ENCODE results near the gene POU2F3. TPM values are rescaled to one million over a fixed set of nuclear protein-coding genes. Genes with fewer than 3 reads are reported as not detected.

POU2F3 gene
- polyA plus RNA-seq, 1 donor = 0.46 TPM

- DNase-seq = no peak
Observed at GRCh38 chr11:120342678-120343077, 102.7 kb downstream of the POU2F3 start.

- no peak for DNase-seq
Observed at GRCh38 chr11:120343429-120343828, 103.5 kb downstream of the POU2F3 start.

GRCh38 chr11:120344302-120345004 lies 104.5 kb downstream of the POU2F3 start:
- DNase-seq = no peak

- DNase-seq = no peak
Observed at GRCh38 chr11:120346233-120346632, 106.3 kb downstream of the POU2F3 start.

GRCh38 chr11:120350637-120351036 lies 110.7 kb downstream of the POU2F3 start:
- no peak for DNase-seq

GRCh38 chr11:120352405-120352804 lies 112.5 kb downstream of the POU2F3 start:
- no peak for DNase-seq

- no peak for DNase-seq
Observed at GRCh38 chr11:120354068-120354467, 114.1 kb downstream of the POU2F3 start.

- DNase-seq = no peak
Observed at GRCh38 chr11:120354779-120355178, 114.8 kb downstream of the POU2F3 start.

GRCh38 chr11:120357620-120358019 lies 117.7 kb downstream of the POU2F3 start:
- no peak for DNase-seq

GRCh38 chr11:120358729-120359128 lies 118.8 kb downstream of the POU2F3 start:
- no peak for DNase-seq

- no peak for DNase-seq
Observed at GRCh38 chr11:120363436-120363835, 123.5 kb downstream of the POU2F3 start.

GRCh38 chr11:120365512-120365911 lies 125.6 kb downstream of the POU2F3 start:
- no peak for DNase-seq

Other genes with a start within 250 kb of the POU2F3 start
- 2.9 TPM for gene TRIM29, start 102.0 kb upstream of the POU2F3 start, polyA plus RNA-seq (ENCODE audit: insufficient read length)
- 45.2 TPM for gene OAF, start 29.1 kb upstream of the POU2F3 start, polyA plus RNA-seq (ENCODE audit: insufficient read length)
- gene TLCD5, start 85.2 kb downstream of the POU2F3 start, polyA plus RNA-seq (ENCODE audit: insufficient read length) = 8.2 TPM
- gene ARHGEF12, start 96.3 kb downstream of the POU2F3 start, polyA plus RNA-seq (ENCODE audit: insufficient read length) = 36.9 TPM